Kidney epithelial cell (primary cell): Measurements from ENCODE around the gene KCNG2. TPM values are rescaled to one million over a fixed set of nuclear protein-coding genes. Genes with fewer than 3 reads are reported as not detected.

Experiments
- DNase-seq: peaks from one replicate; pipeline ENCODE4 v3.0.0-alpha.2; 2010; ENCODE audit warnings: low read depth
- H3K27me3 ChIP-seq: 2 replicates; pipeline ENCODE4 v1.6.0; 2011; ENCODE audit warnings: low read length; ENCODE audit not compliant: control insufficient read depth, insufficient read depth
- H3K36me3 ChIP-seq: 2 replicates; pipeline ENCODE4 v1.5.1; 2011; ENCODE audit warnings: low read length; ENCODE audit not compliant: control insufficient read depth, insufficient read depth
- H3K4me3 ChIP-seq: 2 replicates; pipeline ENCODE4 v1.5.1; 2011; ENCODE audit warnings: low read depth, mild to moderate bottlenecking, control low read depth, low read length
- total RNA-seq: library from RNA; depleted of rRNA; stranded (reverse); fragments of >200 nt; gene quantifications from 2 replicates; pipeline ENCODE4 v1.2.3, GENCODE V29; 2015
- TF ChIP-seq, protein P1 (sequence below): IDR thresholded peaks from 2 replicates; pipeline ENCODE4 v1.5.1; 2011; ENCODE audit warnings: mild to moderate bottlenecking, moderate library complexity, low read length, control low read depth, inconsistent platforms; ENCODE audit not compliant: insufficient read depth, poor library complexity, severe bottlenecking

The KCNG2 gene
- total RNA-seq, 1 donor from 2014 or later = not detected

DNA sequence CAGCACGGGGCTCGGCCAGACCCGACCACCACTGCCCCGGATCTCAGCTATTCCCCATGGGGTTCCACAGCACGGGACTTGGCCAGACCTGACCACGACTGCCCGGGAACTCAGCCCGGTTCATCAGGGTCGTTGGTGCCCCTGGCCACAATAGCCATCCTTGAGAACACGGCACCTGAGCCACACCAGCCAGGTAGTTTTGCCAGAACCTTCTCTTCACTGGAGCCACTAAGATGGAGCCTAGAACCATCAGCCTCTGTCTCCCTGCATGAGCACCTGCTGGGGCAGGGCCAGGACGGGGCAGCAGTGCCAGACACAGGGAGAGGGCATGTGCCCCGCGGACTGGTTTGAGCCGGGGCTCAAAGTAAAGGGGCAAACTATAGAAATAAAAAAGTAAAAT lies 11.4 kb upstream of the KCNG2 start:
- DNase-seq = no peak
- Histone ChIP-seq H3K36me3 (no peaks in the 10 kb centered on the region), H3K4me3 (no peak overlapping the region), H3K27me3 (peaks cover 43% of the 10 kb centered on the region)
- TF ChIP-seq, protein P1, sequence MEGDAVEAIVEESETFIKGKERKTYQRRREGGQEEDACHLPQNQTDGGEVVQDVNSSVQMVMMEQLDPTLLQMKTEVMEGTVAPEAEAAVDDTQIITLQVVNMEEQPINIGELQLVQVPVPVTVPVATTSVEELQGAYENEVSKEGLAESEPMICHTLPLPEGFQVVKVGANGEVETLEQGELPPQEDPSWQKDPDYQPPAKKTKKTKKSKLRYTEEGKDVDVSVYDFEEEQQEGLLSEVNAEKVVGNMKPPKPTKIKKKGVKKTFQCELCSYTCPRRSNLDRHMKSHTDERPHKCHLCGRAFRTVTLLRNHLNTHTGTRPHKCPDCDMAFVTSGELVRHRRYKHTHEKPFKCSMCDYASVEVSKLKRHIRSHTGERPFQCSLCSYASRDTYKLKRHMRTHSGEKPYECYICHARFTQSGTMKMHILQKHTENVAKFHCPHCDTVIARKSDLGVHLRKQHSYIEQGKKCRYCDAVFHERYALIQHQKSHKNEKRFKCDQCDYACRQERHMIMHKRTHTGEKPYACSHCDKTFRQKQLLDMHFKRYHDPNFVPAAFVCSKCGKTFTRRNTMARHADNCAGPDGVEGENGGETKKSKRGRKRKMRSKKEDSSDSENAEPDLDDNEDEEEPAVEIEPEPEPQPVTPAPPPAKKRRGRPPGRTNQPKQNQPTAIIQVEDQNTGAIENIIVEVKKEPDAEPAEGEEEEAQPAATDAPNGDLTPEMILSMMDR = no peak

DNA sequence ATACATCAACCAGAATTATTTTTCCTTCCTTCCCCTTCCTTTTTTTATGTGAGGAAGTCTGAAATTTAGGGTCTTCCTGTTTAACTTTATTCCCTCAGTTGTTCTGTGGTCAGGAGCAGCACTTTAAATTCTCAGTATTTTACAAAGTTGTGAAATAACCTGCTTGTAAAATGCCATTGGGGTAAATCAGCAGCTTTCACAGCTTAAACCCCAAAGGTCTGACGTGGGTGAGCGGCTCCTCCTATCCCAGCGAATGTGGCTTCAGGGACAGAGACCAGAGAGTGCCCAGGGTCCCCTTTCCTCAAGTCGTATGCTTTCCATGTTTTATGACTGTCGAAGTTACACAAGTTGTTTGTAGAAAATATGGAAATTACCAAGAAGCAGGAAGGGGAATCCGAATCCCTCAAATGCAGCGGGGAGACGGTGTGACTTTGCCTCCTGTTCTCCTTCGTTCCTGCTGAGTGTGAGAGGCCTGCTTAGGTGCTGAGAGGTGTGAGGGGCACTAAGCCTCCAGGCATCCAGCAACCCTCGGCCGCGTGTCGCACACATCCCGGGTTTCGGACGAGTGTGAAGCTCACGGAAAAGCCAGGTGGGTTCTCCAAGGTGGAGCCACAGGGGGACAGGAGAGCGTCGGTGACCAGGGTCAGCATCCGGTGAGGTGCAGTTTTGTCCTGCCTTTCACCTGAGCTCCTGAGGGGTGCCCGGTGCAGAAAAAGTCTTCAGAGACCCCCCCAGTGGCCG lies 10.8 kb upstream of the KCNG2 start:
- no peak for DNase-seq
- Histone ChIP-seq H3K36me3 (no peaks in the 10 kb centered on the region), H3K4me3 (no peak overlapping the region), H3K27me3 (peaks cover 43% of the 10 kb centered on the region)
- TF ChIP-seq, protein P1 = no peak

DNA sequence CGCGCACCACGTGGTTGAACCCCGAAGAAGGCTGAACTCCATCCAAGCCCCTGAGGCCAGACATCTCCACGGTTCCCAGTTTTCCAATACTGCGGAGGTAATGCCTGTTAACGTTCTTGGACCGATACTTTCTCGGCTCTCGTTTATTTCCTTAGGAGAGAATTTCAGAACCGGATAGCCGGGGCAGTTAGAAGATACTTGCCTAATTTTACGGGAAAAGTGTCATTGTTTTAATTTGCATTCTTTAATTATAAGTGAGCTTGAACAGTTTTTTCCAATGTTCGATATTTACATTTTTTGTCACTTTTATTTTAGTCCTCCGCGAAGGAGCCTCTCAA lies 10.2 kb upstream of the KCNG2 start:
- H3K27me3 ChIP-seq = peaks cover 48% of the 10 kb centered on the region
- no peaks in the 10 kb centered on the region for H3K36me3 ChIP-seq
- TF ChIP-seq, protein P1 = no peak
- H3K4me3 ChIP-seq = no peak overlapping the region
- no peak for DNase-seq

DNA sequence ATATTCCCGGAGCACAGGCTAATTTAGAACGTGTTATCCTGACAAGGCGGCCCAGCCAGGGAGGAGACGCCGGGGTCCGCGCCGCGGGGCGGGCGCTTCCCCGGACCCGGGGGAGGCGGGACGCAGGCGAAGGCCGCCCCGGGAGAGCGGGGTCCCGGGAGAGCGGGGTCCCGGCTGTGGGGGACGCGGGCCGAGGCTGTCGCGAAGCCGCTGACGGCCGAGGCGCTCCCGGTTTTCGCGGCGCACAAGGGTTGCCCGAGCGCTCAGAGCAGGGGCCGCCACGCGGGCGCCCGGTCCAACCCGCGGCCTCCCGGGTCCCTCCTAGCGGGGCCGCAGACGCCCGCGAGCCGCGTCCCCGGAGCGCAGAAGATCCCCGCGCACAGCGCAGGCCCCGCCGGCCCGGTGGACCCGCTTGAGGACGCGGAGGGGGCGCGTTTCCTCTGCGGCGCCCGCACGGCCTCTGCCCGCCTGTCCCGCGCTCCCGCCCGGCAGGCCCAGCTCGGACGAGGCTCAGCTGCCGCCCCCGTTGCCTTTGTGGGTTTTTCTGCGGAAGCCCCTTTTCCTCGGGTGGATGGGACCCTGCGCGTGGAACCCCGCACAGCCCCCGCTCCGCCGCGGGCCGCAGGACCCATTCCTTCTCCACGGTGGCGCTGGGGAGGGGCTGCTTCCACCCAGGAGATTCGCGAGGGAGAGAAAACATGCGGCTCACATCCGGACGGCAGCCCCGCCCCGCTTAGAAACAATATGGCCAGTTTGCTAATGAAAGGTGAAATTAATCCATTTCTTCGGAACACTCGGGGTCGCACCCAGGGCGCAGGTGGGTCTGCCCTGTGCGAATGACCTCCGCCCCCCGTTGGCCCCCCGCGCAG lies 9.6 kb upstream of the KCNG2 start:
- DNase-seq = no peak
- H3K4me3 ChIP-seq = no peak overlapping the region
- no peaks in the 10 kb centered on the region for H3K36me3 ChIP-seq
- peaks cover 48% of the 10 kb centered on the region for H3K27me3 ChIP-seq
- TF ChIP-seq, protein P1 = no peak

DNA sequence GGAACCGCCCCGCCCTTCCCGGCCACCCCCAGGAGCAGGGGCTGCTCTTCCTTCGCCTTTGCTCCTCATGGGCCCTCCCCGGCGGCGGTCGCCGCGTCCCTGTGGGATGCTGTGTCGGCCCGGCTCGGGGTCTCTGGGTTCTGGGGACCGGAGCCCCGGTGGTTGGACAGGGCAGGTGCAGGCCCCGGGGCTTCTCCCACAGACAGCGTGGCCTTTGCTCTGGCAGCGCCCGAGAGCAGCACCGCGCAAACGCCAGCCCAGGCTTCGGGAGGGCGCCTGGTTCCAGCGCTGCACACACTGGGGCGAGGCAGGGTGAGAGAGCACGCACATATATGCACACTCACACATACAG lies 9.0 kb upstream of the KCNG2 start:
- TF ChIP-seq, protein P1 = no peak
- no peak overlapping the region for H3K4me3 ChIP-seq
- H3K36me3 ChIP-seq = no peaks in the 10 kb centered on the region
- peaks cover 48% of the 10 kb centered on the region for H3K27me3 ChIP-seq
- DNase-seq = no peak
